ENCODE data around the gene HIVEP2.

DNA sequence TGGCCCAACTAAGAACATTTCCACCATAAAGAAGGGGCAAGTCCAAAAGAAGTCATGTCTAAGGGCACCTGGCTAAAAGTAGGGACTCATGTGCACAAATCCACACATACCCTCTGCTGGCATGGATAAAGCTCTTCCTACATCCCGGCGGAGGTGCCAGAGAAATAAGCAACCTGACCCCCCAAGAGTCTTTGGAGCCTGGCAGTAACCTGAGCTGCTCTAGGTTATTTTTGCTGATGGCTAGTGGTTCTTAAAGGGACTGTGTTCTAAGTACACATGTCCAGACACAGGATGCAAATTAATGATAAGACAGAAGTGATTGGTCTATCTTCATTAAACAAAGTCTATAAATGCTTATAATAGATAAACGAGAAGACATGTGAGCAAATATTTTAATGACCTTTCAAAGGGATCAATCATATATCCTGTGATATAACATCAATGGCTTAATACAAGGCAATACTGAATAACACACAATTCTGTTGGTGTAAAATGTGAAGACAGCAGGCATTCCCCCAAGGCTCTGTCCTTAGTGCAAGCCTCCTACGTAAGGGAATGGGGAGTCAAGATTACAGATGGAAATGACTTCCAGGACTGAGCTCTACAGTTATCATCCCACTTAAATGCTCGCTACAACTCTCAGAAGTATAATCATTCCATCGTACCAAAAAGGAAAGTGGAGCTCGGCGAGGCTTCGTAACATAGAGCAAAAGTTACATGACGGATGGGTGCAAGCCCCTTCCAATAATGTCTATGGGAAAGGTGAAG is 52.5 kb downstream of the HIVEP2 start:
- TF ChIP-seq, protein P1, sequence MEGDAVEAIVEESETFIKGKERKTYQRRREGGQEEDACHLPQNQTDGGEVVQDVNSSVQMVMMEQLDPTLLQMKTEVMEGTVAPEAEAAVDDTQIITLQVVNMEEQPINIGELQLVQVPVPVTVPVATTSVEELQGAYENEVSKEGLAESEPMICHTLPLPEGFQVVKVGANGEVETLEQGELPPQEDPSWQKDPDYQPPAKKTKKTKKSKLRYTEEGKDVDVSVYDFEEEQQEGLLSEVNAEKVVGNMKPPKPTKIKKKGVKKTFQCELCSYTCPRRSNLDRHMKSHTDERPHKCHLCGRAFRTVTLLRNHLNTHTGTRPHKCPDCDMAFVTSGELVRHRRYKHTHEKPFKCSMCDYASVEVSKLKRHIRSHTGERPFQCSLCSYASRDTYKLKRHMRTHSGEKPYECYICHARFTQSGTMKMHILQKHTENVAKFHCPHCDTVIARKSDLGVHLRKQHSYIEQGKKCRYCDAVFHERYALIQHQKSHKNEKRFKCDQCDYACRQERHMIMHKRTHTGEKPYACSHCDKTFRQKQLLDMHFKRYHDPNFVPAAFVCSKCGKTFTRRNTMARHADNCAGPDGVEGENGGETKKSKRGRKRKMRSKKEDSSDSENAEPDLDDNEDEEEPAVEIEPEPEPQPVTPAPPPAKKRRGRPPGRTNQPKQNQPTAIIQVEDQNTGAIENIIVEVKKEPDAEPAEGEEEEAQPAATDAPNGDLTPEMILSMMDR (IDR thresholded peaks at IDR 0.05): no peak
- TF ChIP-seq POLR2A (IDR thresholded peaks at IDR 0.05): no peak

Data from esophagus squamous epithelium (tissue), 4 donors.